GM21529 (cell line): ENCODE results near the gene TMEM14A.

Experiments used
- ATAC-seq: cut with Tn5 transposase; IDR thresholded peaks from one replicate; pipeline ENCODE4 v1.9.1; 2021; ENCODE audit not compliant: unreplicated experiment

Gene TMEM14A

DNA sequence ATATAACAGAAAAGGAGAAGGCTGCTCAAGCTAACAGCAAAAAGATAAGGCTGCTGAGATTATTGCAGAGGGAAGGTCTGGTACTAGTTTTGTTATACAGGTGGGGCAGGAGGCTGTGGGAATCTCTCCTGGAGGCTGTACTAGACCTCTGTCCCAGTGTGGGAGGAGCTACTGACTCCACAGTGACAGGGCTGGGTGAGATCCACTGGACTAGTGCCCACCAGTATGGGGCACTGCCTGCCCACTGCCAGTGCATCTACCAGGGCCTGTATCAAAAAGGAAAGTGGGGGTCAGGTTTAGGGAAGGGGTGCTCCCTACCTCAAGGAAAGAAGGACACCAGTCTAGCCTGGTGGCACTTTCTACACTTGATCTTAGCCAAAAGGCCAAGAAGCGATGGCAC is 62.3 kb downstream of the TMEM14A start:
- no peak for ATAC-seq

GRCh38 chr6:52734072-52734471 is 63.2 kb downstream of the TMEM14A start:
- ATAC-seq, result no peak

DNA sequence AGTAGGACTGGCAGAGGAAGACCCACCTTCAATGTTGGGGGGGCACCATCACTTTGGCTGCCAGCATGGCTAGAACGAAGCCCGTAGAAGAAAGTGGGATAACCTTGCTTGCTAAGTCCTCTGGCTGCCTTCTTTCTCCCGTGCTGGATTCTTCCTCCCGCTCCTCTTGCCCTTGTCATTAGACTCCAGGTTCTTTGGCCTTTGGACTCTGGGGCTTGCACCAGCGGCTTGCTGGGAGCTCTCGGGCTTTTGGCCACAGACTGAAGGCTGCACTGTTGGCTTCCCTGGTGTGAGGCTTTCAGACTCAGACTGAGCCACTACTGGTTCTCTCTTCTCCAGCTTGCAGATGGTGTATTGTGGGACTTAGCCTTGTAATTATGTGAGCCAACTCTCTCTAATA is 64.2 kb downstream of the TMEM14A start:
- ATAC-seq, result no peak

DNA sequence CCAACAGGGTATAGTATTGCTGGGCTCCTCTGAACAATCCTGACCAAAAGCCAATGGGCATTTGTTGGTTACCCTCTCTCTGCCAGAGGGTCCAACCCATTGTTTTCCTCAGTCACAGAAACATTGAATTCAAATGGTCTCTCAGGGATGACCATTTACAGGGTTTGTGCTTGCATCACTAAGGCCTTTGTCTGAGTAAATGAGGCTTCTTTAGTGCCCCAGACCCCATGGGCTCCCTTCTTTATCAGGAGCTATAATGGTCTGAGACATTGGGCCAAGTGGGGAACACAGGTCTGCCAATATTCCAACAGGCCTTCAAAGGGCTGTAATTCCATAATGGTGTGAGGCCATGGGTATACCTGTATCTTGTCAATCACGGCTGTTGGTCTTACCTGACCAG is 65.2 kb downstream of the TMEM14A start:
- ATAC-seq, result no peak
